BJ (cell line): Measurements from ENCODE around the gene CRISP2. TPM values are rescaled to one million over a fixed set of nuclear protein-coding genes. Genes with fewer than 3 reads are reported as not detected.
"Not testable (repeated sequence)": the region's sequence is repeated elsewhere in the genome, so short reads cannot be mapped to it uniquely, and the experiment has no call there.

Experiments
- CTCF ChIA-PET: fragments of 350-600 bp; formaldehyde crosslinking; extraction: SDS; loops from one replicate; lab custom pipeline; 2021; ENCODE audit warnings: antibody characterized with exemption, inconsistent platforms; lab: Yijun Ruan, JAX
- POLR2A ChIA-PET: fragments of 300-600 bp; sonication (Branson Sonifier 250); formaldehyde crosslinking; extraction: SDS; loops from one replicate; lab custom pipeline; 2021; ENCODE audit warnings: antibody characterized with exemption; lab: Charles Lee
- DNase-seq: peaks from one replicate; pipeline ENCODE4 v3.0.0-alpha.2; 2011; ENCODE audit warnings: low read depth
- H3K27me3 ChIP-seq: 2 replicates; pipeline ENCODE4 v1.6.0; 2011; ENCODE audit warnings: low read length; ENCODE audit not compliant: control insufficient read depth, insufficient read depth
- H3K36me3 ChIP-seq: 2 replicates; pipeline ENCODE4 v1.5.1; 2011; ENCODE audit warnings: low read length; ENCODE audit not compliant: control insufficient read depth, insufficient read depth
- H3K4me3 ChIP-seq: 2 replicates; pipeline ENCODE4 v1.5.1; 2011; ENCODE audit warnings: low read depth, mild to moderate bottlenecking, control low read depth, low read length
- polyA plus RNA-seq: library from polyadenylated mRNA; depleted of rRNA; stranded (reverse); fragments of >200 nt; gene quantifications from 2 replicates; pipeline ENCODE4 v1.2.3, GENCODE V29; 2011
- TF ChIP-seq, protein P1 (sequence below): IDR thresholded peaks from 2 replicates; pipeline ENCODE4 v1.5.1; 2011; ENCODE audit warnings: low read depth, mild to moderate bottlenecking, control low read depth, inconsistent platforms, low read length, moderate library complexity; ENCODE audit not compliant: insufficient read depth

CRISP2 gene
- polyA plus RNA-seq, 1 experiment, result not detected

GRCh38 chr6:49668083-49668511, 45.2 kb downstream of the CRISP2 start:
- CTCF ChIA-PET, result interaction anchor here (0.9 kb wide), 1 partner anchor 47 kb away, joined by 3 read pairs; no protein-coding TSS in a partner anchor
- DNase-seq, result no peak
- Histone ChIP-seq H3K36me3 (no peaks in the 10 kb centered on the region), H3K4me3 (no peak overlapping the region), H3K27me3 (no peaks in the 10 kb centered on the region)
- POLR2A ChIA-PET, result no interaction called here
- TF ChIP-seq, protein P1, sequence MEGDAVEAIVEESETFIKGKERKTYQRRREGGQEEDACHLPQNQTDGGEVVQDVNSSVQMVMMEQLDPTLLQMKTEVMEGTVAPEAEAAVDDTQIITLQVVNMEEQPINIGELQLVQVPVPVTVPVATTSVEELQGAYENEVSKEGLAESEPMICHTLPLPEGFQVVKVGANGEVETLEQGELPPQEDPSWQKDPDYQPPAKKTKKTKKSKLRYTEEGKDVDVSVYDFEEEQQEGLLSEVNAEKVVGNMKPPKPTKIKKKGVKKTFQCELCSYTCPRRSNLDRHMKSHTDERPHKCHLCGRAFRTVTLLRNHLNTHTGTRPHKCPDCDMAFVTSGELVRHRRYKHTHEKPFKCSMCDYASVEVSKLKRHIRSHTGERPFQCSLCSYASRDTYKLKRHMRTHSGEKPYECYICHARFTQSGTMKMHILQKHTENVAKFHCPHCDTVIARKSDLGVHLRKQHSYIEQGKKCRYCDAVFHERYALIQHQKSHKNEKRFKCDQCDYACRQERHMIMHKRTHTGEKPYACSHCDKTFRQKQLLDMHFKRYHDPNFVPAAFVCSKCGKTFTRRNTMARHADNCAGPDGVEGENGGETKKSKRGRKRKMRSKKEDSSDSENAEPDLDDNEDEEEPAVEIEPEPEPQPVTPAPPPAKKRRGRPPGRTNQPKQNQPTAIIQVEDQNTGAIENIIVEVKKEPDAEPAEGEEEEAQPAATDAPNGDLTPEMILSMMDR, result no peak

DNA sequence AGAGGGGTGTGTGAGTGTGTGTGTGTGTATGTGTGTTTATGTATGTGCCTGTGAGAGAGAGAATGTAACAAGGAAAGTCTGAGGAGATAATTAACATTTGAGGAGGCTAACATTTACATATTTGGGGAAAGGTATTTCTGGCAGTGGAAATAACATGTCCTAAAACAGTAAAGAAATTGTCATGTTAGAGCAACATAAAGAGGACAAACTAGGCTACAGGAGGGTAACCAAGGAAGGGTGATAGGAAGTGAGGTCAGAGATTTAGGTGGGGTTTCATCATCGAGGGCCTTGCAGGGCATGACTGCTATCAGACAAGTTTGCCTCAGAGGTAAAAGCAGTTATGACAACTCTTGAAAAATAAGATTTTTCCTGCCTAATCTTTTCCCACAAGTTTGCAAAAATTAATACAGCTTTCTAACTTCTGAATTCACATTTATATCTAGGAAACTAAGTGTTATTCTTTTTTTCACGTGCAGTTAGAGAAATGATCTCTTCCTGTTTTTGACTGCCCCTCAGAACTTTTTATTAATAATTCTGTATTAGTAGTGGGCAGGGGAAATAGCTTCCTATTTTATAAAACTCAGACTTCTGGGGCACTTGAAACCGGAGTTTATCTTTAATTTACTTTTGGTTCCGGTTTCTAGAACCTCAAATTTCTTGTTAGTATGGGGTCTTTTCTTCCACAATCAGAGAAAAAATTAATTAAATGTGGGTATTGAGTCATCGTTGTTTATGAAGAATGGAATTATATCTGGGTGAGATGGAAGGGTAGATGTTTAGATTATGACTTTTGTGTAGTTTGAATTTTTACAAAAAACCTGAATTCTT, 46.2 kb downstream of the CRISP2 start:
- DNase-seq, result no peak
- no peak overlapping the region for H3K4me3 ChIP-seq
- POLR2A ChIA-PET, result no interaction called here
- CTCF ChIA-PET, result no interaction called here
- no peaks in the 10 kb centered on the region for H3K36me3 ChIP-seq
- TF ChIP-seq, protein P1, result no peak
- no peaks in the 10 kb centered on the region for H3K27me3 ChIP-seq

DNA sequence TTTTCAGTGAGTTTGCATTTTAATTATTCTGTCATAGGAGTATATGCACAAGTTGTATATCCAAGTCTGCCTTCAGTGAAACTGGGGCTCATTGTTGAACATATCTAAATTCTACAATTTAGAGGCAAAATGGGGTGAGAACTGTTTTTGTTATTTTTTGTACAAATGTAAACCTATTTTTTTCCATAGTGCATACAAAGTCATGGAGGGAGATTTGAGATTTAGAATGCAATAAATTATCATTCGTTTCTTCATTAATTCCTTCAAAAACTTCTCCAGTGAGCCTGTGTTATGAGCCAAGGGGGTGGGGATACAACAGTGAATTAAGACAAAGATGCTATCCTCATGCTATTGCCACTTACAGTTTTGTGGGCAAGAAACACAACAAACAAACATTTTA, 46.9 kb downstream of the CRISP2 start:
- ChIA-PET POLR2A (no interaction called here), CTCF (no interaction called here)
- H3K4me3 ChIP-seq, result no peak overlapping the region
- H3K27me3 ChIP-seq, result no peaks in the 10 kb centered on the region
- no peaks in the 10 kb centered on the region for H3K36me3 ChIP-seq
- DNase-seq, result no peak
- TF ChIP-seq, protein P1, result no peak

DNA sequence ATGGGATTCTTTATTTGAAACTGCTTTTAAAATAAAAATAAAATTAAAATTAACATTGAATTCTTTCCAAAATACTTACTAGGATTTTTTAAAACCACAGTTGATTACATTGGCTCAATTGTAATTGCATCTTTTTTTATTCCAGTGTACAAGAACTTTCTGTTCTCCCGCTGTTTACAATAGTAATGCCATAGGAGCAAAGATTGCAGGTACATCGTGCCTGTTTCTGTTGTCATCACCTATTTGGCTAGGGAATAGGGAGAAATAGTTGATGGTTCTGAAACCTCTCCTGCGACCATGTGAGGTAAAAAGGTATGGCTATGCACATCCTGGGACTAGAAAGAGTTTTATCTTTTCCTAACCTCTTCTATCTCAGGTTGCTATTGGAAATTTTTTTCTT, 48.5 kb downstream of the CRISP2 start:
- TF ChIP-seq, protein P1, result no peak
- Histone ChIP-seq H3K4me3 (no peak overlapping the region), H3K36me3 (no peaks in the 10 kb centered on the region), H3K27me3 (no peaks in the 10 kb centered on the region)
- CTCF ChIA-PET, result no interaction called here
- no peak for DNase-seq
- POLR2A ChIA-PET, result no interaction called here

DNA sequence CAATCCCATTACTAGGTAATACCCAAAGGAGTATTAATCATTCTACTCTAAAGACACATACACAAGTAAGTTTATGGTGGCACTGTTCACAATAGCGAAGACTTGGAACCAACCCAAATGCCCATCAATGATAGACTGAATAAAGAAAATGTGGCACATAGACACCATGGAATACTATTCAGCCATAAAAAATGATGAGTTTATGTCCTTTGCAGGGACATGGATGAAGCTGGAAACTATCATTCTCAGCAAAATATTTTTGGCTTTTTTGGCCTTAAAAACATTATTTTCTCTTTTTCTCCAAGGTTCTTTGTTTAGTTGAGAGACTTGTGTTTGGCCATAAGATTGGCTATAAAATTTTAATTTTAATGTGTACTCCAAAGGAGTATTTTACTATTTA, 49.3 kb downstream of the CRISP2 start:
- POLR2A ChIA-PET, H3K27me3 ChIP-seq, H3K4me3 ChIP-seq, CTCF ChIA-PET, H3K36me3 ChIP-seq, DNase-seq: not testable (repeated sequence)
